VCaP (cell line): ENCODE data around the gene GBGT1.
A peak's percentile ranks its signal among the peaks of the same experiment; 100 is the strongest.

Experiments
- H3K27ac ChIP-seq: fragments of 450-650 bp; 2 replicates; pipeline ENCODE4 v1.5.1; 2017
- CTCF ChIP-seq: fragments of 450-650 bp; conservative IDR thresholded peaks from 2 replicates; pipeline ENCODE4 v1.5.1; 2017; ENCODE audit warnings: mild to moderate bottlenecking, moderate library complexity

Gene GBGT1

GRCh38 chr9:133149130-133150015, 14.3 kb downstream of the GBGT1 start:
- TF ChIP-seq CTCF: no peak; the same call in 1 of the 2 replicates
- H3K27ac ChIP-seq: peak overlapping the region; percentile 96

GRCh38 chr9:133148199-133149129, 15.2 kb downstream of the GBGT1 start:
- TF ChIP-seq CTCF: no peak
- peak overlapping the region; percentile 96 for H3K27ac ChIP-seq

- H3K27ac ChIP-seq: peak overlapping the region; percentile 96
- TF ChIP-seq CTCF: peak; percentile 99
Measured at GRCh38 chr9:133147412-133148198, 16.1 kb downstream of the GBGT1 start.

GRCh38 chr9:133146746-133147411, 16.8 kb downstream of the GBGT1 start:
- H3K27ac ChIP-seq: peak overlapping the region; percentile 96
- no peak for TF ChIP-seq CTCF

DNA sequence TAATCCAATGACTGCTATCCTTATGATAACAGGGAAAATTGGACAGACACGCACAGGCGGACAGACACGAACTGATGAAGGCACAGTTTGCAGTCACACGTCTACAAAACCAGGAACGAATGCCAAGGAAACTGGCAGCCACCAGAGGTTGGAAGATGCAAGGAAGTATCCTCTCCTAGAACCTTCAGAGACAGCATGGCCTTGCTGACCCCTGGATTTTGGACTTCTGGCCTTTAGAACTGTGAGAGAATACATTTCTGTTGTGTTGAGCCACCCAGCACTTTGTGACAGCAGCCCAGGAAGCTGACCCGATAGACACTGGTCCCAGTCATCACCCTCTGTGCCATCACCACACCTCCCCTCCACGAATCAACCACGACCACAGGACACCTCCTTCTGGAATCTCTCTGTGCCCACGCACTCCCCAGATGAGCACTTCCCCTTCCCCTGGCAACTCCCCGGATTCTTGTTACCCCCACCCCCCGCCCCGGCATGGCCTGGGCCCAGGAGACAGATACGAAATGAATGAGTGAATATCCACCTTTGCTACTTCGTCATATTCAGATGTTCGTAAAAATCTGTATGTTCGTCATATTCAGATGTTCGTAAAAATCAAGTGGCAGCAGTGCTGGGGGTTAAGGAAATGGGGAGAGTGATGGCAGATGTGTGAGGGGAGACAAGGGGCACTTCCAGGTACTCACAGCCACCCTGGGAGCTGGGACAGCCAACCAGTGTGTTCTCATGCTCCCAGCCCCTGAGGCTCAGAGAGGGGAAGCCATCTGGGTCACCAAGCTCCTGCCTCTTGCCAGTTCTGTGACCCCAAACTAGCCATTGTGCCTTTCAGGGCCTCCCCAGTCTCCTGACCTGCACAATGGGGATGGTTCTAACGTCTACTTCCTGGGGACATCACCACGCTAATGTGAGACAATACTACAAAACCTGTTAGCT, 18.5 kb downstream of the GBGT1 start:
- no peak for TF ChIP-seq CTCF
- peak overlapping the region; percentile 68 for H3K27ac ChIP-seq
